AG20443 (cell line): ENCODE data around the gene PPP4R4.
"Not testable (repeated sequence)": the region's sequence is repeated elsewhere in the genome, so short reads cannot be mapped to it uniquely, and the experiment has no call there.

ENCODE experiments used
- DNase-seq: peaks from one replicate; pipeline ENCODE4 v3.0.0; 2012; ENCODE audit warnings: low spot score, mixed read lengths

Gene PPP4R4

DNA sequence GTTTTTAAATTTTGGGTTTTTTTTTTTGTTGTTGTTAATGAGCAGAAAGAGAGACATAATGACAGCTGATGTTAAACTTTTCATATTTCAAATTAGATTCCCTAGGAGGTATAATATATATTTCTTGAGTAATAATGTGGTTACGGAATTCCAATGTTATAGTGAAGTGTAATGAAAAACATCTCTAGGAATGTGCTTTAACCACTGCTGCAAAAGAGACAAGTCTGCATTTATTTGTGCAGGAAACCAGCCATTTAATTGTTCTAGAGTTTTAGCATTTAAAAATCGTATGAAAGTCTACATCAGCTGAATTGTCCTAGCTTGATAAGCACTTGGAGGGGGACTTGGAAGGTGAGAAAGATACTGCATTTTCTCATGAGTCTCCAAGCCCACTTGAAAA lies 104.6 kb downstream of the PPP4R4 start:
- DNase-seq: no peak

DNA sequence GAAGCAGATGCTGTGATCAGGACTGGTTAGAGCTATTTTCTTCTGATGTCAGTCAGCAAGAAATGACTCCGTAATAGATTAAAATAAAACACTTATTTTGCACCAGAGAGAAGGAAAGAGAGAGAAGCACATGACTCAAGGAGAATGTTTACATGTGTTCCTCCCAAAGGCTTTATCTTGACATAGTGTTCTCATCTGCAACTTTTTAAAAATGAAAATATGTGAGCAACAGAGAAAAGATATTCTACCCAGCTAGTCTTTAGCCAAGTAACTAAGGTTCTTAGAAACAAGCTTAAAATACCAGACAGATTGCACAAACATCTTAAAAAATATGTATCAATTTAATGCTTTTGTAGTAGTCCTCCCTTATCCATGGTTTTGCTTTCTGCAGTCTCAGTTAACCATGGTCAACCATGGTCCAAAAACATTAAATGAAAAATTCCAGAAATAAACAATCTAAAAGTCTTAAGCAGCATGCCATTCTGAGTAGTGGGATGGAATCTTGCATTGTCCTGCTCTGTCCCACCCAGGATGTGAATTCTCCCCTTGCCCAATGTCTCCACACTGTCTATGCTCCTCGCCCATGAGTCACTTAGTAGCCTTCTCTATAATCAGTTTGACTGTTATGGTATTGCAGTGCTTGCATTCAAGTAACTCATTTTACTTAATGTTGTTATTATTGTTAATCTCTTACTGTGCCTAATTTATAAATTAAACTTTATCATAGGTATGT lies 109.0 kb downstream of the PPP4R4 start:
- DNase-seq: no peak

DNA sequence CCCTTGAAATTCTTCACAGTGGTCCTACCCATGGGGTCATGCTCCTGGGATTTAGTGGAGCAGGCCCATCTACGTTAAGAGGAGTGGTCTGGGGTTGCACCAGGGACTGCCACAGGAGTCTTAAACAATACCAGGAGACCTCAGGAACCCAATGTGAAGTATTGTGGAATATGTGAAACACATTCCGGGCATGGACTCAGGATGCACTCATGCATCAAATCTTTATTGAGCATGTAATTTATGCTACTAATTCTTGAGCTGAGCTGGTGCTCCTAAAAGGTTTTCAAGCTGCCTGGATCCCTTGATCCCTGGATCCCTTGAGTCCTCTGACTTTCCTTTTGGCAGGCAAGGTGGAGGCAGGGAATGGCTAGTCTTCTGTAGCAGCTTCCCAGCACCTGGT lies 110.1 kb downstream of the PPP4R4 start:
- no peak for DNase-seq

DNA sequence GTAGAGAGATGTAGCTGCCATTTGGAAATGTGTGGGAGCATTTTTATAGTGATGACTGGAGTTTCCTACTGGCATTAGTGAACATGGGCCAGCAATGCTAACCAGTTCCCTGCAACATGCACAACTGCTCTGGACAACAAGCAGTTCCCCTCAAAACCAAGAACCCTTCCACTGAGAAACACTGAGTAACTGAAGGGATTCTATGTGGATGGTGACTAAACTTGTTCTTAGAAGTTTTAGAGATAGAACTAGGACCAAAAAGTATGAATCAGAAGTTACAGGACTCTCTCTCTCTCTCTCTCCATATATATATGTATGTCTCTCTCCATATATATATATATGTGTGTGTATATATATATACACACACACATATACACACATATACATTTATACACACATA lies 111.0 kb downstream of the PPP4R4 start:
- DNase-seq: no peak

DNA sequence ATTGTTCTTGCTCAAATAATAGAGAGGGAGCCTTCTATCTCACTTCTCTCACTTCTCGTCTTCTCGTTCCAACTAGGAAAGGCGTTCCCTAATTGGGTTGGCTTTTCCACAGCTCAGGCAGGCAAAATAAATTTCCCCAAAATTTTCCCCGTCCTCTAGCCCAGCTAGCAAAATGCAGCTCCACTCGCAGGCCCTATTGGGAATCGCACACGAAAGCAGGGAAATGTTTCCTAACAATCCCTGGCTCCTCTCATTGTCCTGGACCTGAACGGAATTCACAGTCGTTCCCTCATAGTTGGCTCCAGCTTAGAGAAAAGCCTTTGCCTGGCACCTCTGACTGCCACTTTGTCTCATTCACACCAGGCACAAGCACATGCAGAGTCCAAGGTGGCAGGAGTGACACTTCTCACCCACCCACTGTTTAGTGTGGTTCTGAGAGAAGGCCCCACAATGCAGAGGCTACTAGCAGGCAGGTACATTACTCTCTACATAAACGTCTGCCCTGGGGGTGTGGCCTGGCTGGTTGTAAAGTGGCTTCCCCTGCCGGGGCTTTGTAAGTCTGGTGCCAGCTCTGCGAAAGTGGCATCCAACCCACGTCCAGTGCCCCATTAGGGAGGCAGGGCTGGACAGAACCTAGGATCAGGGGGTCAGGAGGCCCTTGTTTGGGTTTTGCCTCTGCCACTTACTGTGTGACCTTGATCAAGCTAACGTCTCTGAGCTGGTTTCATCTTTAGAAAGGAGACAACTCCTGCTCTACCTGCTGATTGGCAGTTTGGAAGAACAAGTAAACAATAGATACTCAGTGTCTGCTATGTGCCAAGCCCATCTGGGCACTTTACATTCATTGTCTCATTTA lies 114.7 kb downstream of the PPP4R4 start:
- peak; percentile 4 for DNase-seq

DNA sequence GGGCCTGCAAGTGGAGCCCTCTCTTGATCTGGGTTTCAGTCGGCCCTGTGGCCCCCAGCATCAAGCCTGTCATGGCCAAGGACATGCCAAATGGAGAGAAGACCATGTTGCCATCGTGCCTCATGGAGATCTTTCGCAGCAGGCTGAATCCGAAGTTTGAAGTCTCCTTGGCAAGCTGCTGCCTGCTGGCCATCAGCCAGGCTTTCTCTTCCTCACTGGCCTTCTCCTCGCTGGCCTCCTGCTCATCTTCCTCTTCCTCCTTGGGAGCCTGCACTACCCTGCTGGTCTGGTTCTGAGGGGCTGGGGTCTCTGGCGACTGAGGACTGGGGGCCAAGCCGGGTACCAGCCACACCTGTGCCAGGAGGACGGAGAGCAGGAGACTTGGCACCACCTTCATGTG lies 116.1 kb downstream of the PPP4R4 start:
- DNase-seq: no peak

DNA sequence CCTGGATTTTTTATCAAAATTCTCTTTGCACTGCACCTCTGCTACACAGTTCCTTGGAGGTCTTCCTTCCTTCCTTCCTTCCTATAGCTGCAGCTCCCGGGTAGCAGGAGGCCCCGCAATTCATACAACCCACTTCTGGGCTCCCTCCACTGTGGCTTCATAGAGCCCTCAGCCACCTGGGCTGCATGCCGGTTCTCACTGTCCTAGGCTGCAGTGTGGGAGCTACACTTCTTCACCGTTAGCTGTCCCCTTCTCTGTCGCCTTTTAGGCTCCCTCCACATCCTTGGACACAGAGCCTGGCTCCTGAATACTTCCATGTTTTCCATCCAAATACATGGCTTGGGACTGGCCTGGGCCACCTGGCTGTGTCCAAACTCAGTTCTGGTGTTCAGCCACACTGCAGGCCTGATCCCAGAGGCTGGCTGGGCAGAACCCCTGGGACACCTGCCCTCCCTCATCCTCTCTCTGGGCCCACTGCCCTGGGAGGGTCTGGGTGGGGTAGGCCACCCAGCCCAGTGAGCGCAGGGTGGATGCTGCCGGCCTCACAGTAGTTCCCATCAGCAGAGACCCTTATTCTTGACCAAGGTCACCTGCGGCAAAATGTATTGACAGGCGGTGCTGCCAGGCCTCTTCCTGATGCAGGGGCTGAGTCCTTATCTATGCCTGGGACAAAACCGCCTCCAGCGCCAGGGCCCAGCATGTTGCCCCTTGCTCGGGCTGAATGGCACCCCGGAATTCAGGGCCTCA lies 117.2 kb downstream of the PPP4R4 start:
- DNase-seq: no peak

DNA sequence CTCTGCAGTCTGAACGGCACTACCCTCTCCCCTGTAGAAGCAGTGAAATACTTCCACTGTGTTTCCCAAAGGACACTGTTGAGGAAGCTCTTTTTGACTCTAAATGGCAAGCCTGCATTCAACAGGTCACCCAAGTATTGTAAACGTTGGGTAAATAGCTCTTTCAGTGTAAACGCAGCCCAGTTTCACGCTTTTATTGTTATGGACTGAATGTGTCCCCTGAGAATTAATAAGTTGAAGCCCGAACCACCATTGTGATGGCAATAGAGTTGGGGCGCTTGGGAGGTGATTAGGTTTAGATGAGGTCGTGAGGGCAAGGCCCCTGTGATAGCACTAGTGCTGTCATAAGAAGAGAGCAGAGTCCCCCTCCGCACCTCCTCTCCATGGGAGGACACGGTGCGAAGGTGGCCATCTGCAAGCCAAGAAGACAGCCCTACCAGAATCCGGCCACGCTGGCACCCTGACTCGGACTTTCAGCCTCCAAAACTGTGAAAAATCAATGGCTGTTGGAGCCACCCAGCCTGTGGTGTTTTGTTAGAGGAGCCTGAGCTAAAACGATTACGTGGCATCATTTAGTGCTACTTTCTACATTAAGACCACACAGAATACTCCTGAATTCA lies 117.9 kb downstream of the PPP4R4 start:
- no peak for DNase-seq

DNA sequence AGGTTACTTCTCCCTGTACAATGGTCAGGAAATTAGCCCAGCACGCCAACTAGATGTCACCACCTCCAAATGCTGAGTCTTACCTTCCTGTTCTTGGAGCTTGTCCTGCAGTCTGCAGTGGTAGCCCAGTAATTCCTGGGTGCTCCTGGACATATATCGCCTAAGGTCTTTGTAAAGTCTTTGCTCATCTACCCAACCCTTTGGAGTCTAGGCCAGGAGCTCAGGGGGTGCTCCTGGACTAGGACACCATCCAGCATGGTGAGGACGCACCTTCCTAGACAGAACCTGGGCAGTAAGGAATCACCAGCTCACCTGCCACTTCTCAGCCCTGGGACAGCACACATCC lies 118.4 kb downstream of the PPP4R4 start:
- DNase-seq: no peak

DNA sequence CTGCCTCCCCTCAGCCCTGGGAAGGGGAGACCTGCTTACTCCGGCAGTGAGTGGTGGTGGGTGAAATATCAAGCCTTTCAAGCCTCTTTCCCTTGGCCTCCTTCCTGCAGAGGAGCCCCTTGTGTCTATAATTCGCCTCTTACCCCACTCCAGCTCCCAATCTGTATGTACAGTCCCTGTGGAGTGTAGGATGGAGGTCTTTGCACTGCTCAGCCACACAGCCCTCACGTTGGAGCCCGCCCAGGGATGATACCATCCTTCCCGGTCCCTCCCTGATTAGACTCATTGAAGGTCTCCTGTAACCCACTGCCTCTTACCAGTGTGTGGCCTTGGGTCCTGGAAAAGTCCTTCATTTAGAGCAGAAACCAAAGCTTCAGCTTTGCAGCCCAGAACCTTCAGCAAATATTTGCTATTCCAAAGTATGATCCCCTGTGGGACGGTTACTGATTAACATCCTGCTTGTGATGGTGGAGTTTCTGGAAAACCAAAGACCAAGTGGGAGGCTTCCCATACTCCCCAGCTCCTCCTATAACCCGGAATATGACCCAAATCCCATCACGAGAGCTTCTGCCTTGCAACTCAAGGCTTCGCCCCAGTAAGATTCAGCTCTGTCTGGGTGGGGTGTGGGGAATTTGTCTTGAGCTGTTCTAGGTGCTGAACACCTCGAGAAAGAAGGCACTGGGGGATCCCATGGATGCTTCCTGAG lies 118.9 kb downstream of the PPP4R4 start, which contains the start of gene SERPINA10:
SERPINA10 (minus strand) TSS at position 397 of the 706 bp plus-strand sequence. CDS start 2,675 bp downstream, outside the sequence.
- no peak for DNase-seq

DNA sequence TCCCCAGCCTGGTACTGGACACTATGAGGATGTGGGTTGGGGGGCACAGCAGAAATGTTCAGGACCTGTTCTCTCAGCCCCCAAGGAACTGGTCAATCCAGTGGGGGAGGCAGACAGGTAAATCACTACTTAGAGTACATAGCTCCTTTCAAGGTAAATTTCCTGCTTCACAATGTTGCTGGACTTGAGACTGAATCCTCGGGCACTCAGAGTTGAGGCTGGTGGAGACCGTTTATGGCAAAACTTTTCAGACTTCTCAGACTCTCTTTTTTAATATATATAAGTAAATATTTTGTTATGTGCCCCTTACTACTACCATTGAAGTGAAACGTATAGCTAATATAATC lies 119.4 kb downstream of the PPP4R4 start:
- no peak for DNase-seq

DNA sequence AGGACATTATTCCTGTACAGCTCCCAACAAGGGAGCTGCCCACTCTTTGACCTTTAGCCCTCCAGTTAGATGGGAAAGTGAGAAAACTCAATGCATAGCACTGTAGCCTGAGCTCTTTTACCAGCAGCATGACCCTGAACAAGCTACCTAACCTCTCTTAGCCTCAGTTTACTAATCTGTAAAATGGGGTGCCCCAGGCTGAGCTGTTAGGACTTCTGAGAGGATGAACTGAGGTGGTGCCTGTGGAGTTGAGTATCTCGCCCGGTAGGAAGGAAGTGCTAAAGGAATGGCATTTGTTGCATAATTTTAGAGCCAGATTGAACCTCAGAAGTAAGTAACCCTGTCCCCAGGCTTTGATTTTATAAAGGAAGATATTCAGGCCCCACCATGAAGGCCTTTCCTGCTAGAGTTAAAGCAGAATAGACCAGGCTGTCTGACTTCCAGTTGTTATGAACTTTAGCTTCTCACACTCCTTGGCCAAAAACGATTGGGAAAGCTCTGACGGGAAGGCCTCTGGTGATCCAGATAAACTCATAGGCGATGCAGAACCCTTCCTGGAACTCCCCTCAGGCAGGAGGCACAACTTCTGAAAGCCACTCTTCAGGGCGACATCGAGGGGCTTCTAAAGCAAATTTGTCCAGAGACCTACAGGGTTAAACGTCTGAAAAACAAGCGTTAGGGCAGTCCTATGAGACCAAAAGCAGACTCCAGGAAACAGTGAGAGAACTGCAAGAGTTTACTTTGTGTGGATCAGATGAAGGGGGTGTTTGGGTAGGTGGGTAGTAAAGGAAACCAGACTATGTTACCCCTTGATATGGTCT lies 121.4 kb downstream of the PPP4R4 start:
- DNase-seq: no peak

DNA sequence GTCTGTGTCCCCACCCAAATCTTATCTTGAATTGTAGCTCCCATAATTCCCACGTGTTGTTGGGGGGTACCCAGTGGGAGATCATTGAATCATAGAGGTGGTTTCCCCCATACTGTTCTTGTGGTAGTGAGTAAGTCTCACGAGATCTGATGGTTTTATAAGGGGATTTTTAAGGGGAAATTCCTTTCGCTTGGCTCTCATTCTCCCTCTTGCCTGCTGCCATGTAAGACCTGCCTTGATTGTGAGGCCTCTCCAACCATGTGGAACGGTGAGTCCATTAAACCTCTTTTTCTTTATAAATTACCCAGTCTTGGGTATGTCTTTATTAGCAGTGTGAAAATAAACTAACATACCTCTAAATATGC lies 122.0 kb downstream of the PPP4R4 start:
- not testable (repeated sequence) for DNase-seq

DNA sequence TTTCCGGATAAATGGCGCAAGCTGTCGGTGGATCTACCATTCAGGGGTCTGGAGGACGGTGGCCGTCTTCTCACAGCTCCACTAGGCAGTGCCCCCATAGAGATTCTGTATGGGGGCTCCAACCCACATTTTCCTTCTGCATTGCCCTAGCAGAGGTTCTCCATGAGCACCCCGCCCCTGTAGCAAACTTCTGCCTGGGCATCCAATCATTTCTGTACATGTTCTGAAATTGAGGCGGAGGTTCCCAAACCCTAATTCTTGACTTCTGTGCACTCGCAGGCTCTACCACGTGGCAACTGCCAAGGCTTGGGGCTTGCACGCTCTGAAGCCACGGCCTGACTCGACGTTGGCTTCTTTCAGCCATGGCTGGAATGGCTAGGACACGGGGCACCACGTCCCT lies 124.0 kb downstream of the PPP4R4 start:
- no peak for DNase-seq

DNA sequence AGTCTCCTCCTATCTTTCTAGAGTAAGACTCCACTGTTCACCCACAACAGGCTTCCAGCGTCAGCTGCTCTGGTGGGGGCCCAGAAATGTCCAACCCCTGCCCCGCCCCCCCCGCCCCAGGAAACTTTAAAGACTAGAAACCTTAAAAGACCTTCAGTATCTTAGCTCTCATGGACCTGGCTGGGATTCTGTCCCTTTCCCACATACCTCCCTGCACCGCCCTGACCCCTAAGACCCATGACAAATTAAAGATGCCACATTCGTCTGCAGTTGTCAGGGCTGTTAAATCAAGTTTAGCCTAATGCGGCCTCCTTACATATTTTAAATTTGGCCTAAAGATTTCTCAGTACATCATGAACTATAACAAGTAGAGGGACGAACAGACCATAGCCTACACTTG lies 129.0 kb downstream of the PPP4R4 start:
- no peak for DNase-seq

DNA sequence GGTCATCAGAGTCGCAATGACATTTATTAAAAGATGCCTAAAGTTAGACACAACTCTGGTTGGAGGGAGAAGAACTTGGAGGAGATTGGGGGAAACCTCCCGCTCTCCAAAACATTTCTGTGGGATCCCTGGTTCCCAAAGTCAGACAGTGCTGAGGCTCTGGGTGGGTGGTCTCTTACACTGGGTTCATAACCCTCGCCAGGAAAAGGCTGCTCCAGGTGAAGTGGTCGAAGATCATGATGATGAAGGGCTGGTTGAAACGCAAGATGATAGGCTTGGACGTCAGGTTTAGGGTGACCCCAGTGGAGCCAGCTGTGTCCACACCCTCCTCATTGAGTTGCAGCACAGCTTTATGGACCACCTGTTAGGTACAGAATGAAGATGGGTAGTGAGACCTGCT lies 130.1 kb downstream of the PPP4R4 start:
- no peak for DNase-seq

DNA sequence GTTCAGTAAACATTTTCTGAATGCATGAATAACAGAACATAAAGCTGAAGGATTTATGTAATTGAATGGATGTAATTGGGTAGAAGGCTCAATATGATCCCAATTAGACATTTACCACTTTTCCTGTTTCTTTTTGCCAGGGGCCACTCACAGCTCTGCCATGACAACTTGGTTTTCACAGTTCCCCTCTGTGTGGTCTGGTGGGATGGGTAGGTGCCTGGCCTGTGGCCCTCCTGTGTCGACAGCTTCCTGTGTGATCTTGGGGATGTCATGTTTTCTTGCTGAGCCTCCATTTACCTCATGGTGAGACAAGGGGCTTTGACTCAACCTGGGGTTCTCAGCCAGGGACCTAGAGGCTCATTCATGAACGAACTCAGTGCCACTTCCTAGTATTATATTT lies 131.5 kb downstream of the PPP4R4 start:
- no peak for DNase-seq

DNA sequence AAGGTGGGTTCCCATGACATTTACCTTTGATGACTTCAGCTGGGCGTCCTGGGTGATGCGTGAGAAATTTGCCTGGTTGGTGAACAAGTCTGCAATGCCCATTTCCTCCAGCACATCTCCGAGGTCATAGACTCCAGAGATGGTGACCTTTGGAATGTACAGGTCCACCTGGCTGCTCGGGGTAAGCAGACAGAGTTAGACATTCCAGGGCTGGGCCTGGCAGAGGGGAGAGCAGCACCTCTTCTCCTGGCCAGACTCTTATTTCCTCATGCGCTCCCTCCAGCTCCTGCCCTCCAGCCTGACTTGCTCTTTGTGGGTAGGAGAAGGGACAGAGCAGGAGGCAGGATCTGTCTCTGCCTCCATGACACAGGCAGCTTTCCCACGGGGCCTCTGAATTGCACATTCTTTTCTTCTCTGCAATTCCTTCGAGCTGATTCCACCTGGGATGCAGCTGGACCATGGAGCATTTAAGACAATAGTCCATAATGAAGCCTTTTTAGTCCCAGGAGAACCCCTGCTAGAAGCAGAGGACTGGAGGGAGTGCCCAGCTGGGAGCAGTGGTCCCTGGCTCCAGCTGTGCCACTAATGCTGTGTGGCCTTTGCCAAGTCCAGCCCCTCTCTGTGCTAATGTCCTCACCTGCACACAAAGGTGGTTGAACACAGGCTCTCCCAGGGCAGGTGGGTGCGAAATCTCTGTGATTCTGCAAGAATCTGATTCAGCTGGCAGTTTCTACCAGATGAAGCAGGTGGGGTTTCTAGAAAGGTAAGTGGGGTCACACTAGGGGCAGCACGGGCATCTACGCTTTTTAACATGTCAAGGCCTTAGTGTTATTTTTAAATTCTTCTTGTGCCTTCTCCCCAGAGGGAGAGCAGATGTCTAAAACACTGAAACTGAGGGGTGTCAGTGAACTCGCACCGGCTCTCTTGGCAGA lies 132.2 kb downstream of the PPP4R4 start:
- DNase-seq: no peak

DNA sequence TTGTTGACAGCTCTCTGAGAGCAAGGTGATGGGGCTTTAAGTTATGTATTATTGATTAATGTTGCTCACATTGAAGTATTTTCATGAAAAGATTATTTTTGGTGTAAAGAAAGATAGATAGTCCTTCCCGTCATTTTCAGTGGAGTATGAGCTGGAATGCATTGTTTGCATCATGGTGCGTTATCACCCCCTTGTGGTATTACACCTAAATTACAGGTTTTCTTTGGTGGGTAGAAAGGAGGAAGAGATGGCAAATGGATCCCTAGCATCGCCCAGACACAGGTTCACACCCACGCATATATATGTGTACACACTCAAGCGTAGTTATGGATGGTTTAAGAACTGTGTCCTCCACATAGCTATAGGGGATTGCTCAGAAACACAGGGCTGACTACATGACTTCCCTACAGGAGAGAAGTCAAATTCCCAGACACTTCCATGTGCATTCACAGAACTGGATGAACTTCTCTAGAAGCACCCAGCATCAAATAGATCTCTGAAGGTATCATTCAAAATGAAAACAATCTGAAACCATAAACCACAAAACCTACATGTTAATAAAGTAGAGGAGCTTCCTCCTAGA lies 133.4 kb downstream of the PPP4R4 start:
- DNase-seq: no peak
